T-helper 2 cell treated with Interferon-gamma antibody and Interleukin-4, amounts not matched to agents 100 ng/mL and 5 ng/mL, for 36 hours (primary cell): Measurements from ENCODE around the gene SLC30A7. TPM values are rescaled to one million over a fixed set of nuclear protein-coding genes. Genes with fewer than 3 reads are reported as not detected.

Source experiments
- intact Hi-C: fragments of 100-400 bp; cut with micrococcal nuclease; formaldehyde crosslinking; loops from one replicate; pipeline ENCODE4 v1.15.1; 2023
- total RNA-seq: library from RNA; stranded (reverse); gene quantifications from 2 replicates; pipeline ENCODE4 v1.2.3, GENCODE V29; 2022

SLC30A7 gene
- total RNA-seq, 1 donor from 2014 or later = 37.9 TPM

DNA sequence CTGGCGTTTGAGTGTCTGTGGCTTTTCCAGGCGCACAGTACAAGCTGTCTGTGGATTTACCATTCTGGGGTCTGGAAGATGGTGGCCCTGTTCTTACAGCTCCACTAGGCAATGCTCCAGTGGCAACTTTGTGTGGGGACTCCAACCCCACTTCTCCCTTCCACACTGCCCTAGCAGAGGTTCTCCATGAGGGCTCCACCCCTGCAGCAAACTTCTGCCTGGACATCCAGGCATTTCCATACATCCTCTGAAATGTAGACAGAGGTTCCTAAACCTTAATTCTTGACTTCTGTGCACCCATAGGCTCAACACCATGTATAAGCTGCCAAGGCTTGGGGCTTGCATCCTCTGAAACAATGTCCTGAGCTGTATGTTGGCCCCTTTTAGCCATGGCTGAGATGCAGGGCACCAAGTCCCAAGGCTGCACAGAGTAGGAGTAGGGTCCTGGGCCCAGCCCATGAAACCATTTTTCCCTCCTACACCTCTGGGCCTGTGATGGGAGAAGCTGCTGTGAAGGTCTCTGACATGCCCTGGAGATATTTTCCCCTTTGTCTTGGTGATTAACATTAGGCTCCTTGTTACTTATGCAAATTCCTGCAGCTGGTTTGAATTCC is 5.9 kb upstream of the SLC30A7 start:
- intact Hi-C loops = loop anchor here (10.0 kb wide), 1 partner anchor 435 kb away; no protein-coding TSS in a partner anchor

- intact Hi-C loops = loop anchor here (10.0 kb wide), 1 partner anchor 437 kb away; no protein-coding TSS in a partner anchor
These were observed 4.5 kb upstream of the SLC30A7 start for GRCh38 chr1:100891380-100891779.

GRCh38 chr1:100892554-100892953 is 3.3 kb upstream of the SLC30A7 start:
- intact Hi-C loops = loop anchor here (10.0 kb wide), 1 partner anchor 438 kb away; no protein-coding TSS in a partner anchor

DNA sequence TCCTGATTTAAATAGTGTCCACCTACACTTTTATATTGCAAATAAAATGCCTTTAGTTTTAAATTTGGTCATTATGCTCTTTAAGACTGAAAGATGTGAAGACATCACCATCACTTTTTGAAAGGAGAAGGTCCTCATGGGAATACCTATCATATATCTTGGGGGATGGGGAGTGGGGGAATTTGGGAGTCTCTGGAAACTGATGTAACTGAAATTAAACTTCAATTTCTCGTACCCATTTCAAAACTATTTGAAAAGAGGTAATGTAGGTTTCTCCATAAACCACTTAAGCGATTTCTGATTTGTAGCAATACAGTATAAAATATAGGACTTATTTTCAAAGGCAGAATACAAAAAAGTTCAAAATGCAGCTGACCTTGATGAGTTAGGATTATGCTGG is 2.2 kb upstream of the SLC30A7 start:
- intact Hi-C loops = loop anchor here (2.0 to 10.0 kb wide), 2 partner anchors 439 to 477 kb away; no protein-coding TSS in a partner anchor

DNA sequence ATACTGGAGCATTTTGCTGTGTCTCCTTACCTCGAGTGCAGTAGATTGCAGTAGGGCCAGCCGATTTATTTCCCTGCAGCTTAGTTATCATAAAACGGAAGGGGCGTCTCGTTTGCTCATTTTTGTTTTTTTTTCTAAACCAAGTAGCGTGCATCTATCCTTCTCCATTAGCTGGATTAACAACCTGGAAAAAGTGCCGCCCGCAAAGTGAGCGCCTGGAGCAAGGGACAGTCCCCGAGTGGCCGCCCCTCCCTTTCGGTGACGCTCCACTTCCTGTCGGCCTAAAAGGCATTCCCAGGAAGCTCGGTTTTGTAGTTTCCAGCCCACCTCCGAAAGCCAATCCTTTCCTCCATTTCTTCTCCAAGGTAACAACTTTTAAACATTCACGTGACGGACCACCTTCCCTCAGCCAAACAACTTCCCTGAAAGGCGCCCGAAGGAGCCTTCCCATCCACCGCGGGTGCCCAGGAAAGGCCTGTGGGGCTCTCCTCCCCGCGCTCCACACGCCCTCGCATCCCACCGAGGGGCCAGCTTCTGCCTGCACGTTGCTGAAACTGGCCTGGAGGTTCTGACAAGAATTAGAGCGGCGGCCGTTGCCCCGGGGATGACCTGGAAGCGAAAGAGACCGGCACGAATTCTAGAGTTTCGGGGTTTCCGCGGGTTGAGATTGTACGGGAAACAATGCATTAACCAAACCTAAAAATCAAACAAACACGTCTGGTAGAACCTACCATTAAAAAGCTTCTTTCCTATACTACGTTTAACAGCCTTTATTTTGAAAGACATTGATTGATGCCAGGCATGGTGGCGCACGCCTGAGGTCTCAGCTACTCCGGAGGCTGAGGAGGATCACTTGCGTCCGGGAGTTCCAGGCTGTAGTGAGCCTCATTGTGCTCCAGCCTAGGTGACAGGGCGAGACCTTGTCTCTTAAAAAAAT is 1.0 kb upstream of the SLC30A7 start, which contains the start of gene EXTL2:
EXTL2 (minus strand) TSS at position 240 of the 937 bp plus-strand sequence. CDS start 6,085 bp downstream, outside the sequence.
- intact Hi-C loops = loop anchor here (2.0 to 10.0 kb wide), 5 partner anchors 440 to 928 kb away; partner anchors contain the start of genes RTCA and SLC35A3

- intact Hi-C loops = loop anchor here (1.0 to 10.0 kb wide), 10 partner anchors 283 to 929 kb away; partner anchors contain the start of genes CDC14A, RTCA, SLC35A3 and TRMT13
These were observed 642 bp downstream of the SLC30A7 start for GRCh38 chr1:100896481-100896982.

DNA sequence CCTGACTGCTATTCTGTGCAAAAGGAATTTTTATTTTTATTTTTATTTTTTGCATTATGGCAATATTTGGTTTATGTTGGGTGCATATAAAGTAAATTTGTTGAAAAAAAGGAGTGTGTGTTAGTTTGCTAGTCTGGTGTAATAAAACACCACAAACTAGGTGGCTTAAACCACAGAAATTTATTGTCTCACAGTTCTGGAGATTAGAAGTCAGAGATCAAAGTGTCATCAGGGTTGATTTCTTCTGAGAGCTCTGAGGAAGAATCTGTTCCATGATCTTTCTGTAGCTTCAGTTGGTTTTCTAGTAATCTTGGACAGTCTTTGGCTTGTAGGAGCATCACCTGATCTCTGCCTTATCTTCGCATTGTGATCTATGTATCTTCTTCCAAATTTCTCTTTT is 6.5 kb downstream of the SLC30A7 start:
- intact Hi-C loops = no loop called here

GRCh38 chr1:100903777-100904176 is 7.9 kb downstream of the SLC30A7 start:
- intact Hi-C loops = no loop called here

- intact Hi-C loops = no loop called here
These were observed 8.6 kb downstream of the SLC30A7 start for GRCh38 chr1:100904528-100904927.

- intact Hi-C loops = no loop called here
These were observed 9.3 kb downstream of the SLC30A7 start for GRCh38 chr1:100905181-100905580.

DNA sequence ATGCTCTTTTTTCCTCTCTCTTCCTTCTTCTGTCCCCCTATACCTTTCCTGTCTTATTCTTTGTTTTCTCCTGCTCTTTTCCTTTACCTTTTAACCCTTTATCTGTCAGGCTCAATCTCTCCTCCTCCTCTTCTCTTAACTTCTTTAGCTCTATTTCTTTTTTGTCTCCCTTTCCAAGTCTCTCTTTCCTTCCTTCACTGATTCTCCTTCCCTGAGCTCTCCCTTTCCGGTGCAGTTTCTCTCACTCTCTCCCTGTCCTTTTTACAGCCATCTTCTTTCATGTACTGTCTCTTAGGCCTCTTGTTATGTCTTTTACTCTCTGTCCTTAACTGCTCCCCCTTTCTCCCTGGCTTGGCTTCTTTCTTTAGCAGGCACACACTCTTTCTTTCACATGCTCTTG is 12.0 kb downstream of the SLC30A7 start:
- intact Hi-C loops = no loop called here

DNA sequence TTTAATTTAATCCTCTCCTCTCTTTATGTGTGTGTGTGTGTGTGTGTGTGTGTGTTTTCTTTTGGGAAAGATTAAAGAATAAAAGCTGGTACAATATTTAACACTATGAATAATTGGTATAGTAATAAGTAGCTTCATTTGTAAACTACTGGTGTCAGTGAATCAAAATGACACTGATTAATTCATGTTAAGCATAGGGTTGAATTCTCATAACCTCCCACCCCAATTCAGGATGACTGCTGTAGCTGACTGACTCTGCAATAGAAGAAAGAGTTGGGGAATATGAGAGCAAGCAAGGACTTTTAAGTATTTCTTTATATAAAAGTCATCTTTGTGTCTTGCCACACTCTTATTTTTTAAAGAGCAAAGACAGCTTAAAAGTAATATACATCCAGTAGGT is 13.1 kb downstream of the SLC30A7 start:
- intact Hi-C loops = no loop called here

DNA sequence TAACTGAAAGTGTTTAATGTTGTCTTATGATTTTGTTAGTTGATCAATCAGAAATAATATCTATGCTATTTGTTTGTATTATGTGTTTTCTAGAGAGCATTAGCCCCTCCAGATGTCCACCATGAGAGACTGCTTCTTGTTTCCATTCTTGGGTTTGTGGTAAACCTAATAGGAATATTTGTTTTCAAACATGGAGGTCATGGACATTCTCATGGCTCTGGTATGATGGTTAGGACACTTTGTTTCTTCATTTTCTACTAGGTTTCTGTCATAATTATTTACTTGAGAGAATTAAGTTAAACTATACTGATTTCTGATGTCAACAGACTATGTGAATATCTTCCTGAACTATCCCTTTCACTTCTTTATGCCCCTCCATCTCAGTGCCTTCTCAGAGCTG is 16.1 kb downstream of the SLC30A7 start:
- intact Hi-C loops = no loop called here

DNA sequence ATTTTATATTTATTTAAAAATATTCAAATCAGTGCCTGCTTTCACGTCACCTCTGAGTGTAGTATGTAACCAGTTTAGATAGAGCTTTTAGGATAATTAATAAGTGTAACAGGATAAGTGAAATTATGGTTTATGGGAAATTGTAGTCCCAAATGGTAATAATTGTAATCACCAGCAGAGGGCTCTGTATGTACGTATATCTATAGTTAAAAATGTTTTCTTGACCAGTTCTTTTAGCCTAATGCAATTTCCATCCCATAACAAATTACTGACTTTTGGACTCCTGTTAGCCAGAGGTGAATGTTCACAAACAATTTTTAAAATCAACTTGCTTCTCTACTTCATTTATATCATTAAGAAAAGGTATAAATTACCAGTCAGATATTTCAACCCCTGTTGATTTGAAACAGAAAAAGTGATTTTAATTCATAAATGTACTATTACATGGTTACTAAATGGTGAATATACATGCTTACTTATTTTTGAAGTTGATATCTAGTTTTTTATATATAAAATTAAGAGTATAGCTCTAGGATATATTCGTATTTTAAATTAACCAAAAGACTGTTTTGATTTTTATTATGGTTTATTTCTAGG is 25.3 kb downstream of the SLC30A7 start:
- intact Hi-C loops = loop anchor here (1.0 to 10.0 kb wide), 3 partner anchors 317 to 454 kb away; no protein-coding TSS in a partner anchor

DNA sequence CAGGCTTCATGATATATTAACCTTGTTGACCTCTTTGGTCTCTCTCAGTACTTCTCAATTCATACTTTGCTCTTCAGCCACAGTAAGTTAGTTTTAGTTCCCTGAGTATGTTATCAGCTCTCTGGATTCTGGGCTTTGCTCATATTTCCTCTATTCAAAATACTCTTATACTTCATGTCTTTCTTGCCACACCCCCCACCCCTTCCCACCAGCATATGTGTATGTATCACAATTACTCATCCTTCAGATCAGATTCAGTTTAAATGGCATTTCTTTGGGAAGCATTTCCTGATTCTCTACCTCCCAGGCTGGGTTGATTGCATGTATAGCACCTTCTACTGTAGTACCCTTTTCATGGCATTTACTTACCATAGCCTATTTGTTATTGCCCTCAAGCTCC is 28.3 kb downstream of the SLC30A7 start:
- intact Hi-C loops = loop anchor here (10.0 kb wide), 1 partner anchor 451 kb away; no protein-coding TSS in a partner anchor

DNA sequence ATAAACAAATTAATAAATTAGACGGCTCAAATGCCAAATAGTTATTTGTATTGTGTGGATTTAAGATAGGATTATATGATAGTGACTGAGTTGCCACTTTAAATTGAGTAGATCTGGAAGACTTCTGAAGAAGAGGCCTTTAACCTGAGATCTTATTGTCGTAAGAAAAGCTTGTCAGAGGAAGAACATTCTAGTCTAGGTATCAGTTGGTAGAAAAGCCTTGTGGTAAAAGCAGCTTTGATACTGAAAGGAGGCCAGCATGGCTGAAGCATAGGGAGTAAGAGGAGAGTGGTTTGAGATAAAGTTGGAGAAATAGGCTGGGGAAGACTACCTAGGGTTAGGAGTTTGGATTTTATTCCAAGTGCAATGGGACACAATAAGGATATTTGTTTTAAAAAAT is 29.1 kb downstream of the SLC30A7 start:
- intact Hi-C loops = loop anchor here (5.0 to 10.0 kb wide), 3 partner anchors 82 to 450 kb away; no protein-coding TSS in a partner anchor

DNA sequence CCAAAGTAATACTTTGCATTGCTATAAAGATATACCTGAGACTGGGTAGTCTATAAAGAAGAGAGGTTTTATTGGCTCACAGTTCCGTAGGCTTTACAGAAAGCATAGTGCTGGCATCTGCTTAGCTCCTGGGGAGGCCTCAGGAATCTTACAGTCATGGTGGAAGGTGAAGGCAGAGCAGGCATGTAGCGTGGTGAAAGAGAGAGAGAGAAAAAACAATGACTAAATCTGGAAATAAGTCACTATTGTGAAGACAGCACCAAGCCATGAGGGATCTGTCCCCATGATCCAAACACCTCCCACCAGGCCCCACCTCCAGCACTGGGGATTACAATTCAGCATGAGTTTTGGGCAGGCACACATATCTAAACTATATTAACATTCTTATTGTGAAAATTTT is 30.4 kb downstream of the SLC30A7 start:
- intact Hi-C loops = loop anchor here (2.0 to 10.0 kb wide), 6 partner anchors 23 to 449 kb away; no protein-coding TSS in a partner anchor

DNA sequence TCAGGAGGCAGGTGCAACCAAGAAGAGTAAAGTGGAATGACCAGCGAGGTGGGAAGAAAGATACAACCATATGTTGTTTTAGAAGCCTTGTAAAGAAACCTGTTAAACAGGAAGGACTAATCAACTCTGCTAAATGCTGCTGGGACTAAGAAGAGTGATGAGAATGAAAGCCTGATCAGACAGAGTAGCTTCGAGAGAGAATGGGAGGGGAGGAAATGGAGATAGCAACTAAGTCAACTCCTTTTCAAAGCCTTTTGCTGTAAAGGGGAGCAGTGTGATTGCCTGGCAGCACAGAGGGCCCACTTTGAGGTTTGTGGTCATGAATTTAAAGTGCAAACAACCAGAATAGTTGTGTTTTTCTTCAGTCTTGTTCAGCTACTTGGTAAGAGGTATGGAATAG is 31.4 kb downstream of the SLC30A7 start:
- intact Hi-C loops = loop anchor here (1.0 to 10.0 kb wide), 9 partner anchors 22 to 448 kb away; partner anchors contain the start of gene DPH5

DNA sequence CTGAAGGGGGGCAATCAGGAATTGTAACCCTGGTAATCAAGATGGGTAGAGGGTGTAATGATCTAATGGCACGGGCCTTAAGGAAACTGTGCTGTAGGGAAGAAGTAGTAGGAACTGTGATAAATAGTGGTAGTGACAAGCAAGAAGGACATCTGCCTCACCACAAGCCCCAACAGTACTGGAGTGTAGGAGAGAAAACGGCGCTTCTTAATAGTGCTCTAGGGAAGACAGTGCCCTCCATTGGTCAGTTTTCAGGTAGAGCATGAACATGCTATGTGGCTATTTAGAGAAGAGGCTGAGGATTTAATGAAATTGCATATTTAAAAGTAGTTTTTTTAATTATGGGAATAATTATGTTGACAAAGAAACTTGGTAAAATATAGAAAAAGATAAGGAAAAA is 32.2 kb downstream of the SLC30A7 start:
- intact Hi-C loops = loop anchor here (5.0 to 10.0 kb wide), 3 partner anchors 79 to 447 kb away; no protein-coding TSS in a partner anchor

GRCh38 chr1:100930494-100930893 is 34.6 kb downstream of the SLC30A7 start:
- intact Hi-C loops = no loop called here

DNA sequence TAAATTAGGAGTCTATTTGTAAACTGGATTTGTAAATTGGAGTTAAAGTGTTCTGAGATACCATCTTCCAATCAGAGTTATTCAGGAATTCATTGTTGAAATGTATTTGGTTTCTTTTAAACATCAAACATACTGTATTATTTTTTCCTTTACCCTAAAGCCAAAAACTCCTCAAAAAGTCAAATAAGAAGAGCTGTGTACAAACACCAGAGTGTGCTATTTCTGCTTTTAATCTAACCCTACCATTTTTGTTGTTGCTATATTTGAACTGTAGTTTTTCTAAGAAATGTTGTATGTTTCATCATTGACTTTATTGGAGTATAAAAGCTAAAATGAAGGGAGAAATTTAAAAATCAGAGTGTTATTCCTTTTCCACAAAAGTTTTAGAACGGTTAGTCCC is 35.8 kb downstream of the SLC30A7 start:
- intact Hi-C loops = no loop called here
